Lung (tissue), 12 donors: ENCODE data around the gene EN1. TPM values are rescaled to one million over a fixed set of nuclear protein-coding genes. Genes with fewer than 3 reads are reported as not detected.

Experiments used
- ATAC-seq: fragments of 200-7000 bp; cut with Tn5 transposase; one replicate; pipeline ENCODE4 v1.9.1; 2020; ENCODE audit warnings: moderate number of reproducible peaks; ENCODE audit not compliant: insufficient read depth, low FRiP score
- DNase-seq, 3 donors: peaks; one replicate each; pipeline ENCODE4 v3.0.0-alpha.2; 2013 to 2017
- H3K27ac ChIP-seq, 2 donors: one replicate each; pipeline ENCODE4 v1.5.1; 2013; ENCODE audit warnings: mild to moderate bottlenecking in 2 of 2, moderate library complexity in 2 of 2, control low read depth in 1 of 2, inconsistent platforms in 1 of 2, low read depth in 1 of 2, low read length in 1 of 2
- H3K27me3 ChIP-seq, 3 donors: one replicate each; pipeline ENCODE4 v1.5.1; 2013; ENCODE audit warnings: low read length in 2 of 3; ENCODE audit not compliant: control insufficient read depth in 3 of 3, insufficient read depth in 3 of 3
- H3K36me3 ChIP-seq, 4 donors: one replicate each; pipeline ENCODE4 v1.5.1; 2013; ENCODE audit warnings: low read length in 4 of 4, mild to moderate bottlenecking in 1 of 4, moderate library complexity in 1 of 4; ENCODE audit not compliant: control insufficient read depth in 4 of 4, insufficient read depth in 4 of 4
- H3K4me1 ChIP-seq, 5 donors: one replicate each; pipeline ENCODE4 v1.5.1; 2013; ENCODE audit warnings: low read length in 5 of 5, mild to moderate bottlenecking in 2 of 5, moderate library complexity in 1 of 5; ENCODE audit not compliant: control insufficient read depth in 5 of 5, insufficient read depth in 5 of 5
- H3K4me3 ChIP-seq: one replicate; pipeline ENCODE4 v1.5.1; 2013; ENCODE audit warnings: mild to moderate bottlenecking, control low read depth, moderate library complexity
- H3K9ac ChIP-seq, 2 donors: one replicate each; pipeline ENCODE4 v1.5.1; 2013; ENCODE audit warnings: low read length in 2 of 2, control low read depth in 1 of 2; ENCODE audit not compliant: insufficient read depth in 1 of 2
- H3K9me3 ChIP-seq, 4 donors: one replicate each; pipeline ENCODE4 v1.5.1; 2013; ENCODE audit warnings: low read length in 3 of 4, mild to moderate bottlenecking in 1 of 4, moderate library complexity in 1 of 4; ENCODE audit not compliant: control insufficient read depth in 4 of 4, insufficient read depth in 3 of 4
- CTCF ChIP-seq: IDR thresholded peaks from 2 replicates; pipeline ENCODE4 v1.5.1; 2012; ENCODE audit warnings: mild to moderate bottlenecking; ENCODE audit errors: control extremely low read depth, extremely low read depth
- WGBS, 2 donors: extraction: QIAGEN DNeasy Blood & Tissue Kit; methylation state at CpG; one replicate each; pipeline ENCODE4 v1.1.7; 2013; 5-methylcytosine and 5-hydroxymethylcytosine counted together
- polyA plus RNA-seq, 2 donors: library from polyadenylated mRNA; stranded (reverse); fragments of 200-250 nt; gene quantifications; one replicate each; pipeline ENCODE4 v1.2.1, GENCODE V29; 2013
- total RNA-seq, 2 donors: library from RNA; depleted of rRNA in 1 of 2; stranded (reverse); fragments of >200 nt in 1 of 2; gene quantifications; one replicate each; pipeline ENCODE4 v1.2.1, GENCODE V29; 2014 to 2021
- donor health status: control.
- donor health status: control.
- donor health status: Bipolar disorder and iron deficiency.
- donor health status: healthy.
- donor health status: DM: yes; HTN: yes; CAD: no.

The EN1 gene
- total and polyA plus RNA-seq, 4 donors, result not detected

GRCh38 chr2:118843483-118844132 is 3.8 kb downstream of the EN1 start:
- Histone ChIP-seq H3K4me1 (peaks cover 0 to 20% (median 2%) of the 10 kb centered on the region in 5 donors), H3K9me3 (peaks cover 0 to 18% (median 0%) of the 10 kb centered on the region in 4 donors), H3K9ac (no peak overlapping the region), H3K4me3 (no peak overlapping the region), H3K36me3 (no peaks in the 10 kb centered on the region), H3K27me3 (peaks cover 18 to 86% (median 85%) of the 10 kb centered on the region in 3 donors), H3K27ac (no peak overlapping the region)
- no peak for DNase-seq
- no peak for TF ChIP-seq CTCF
- 6 to 11% methylated on average over 10 of the region's 10 CpGs for WGBS, 2 donors
- ATAC-seq, result no peak

GRCh38 chr2:118842661-118843482 is 4.6 kb downstream of the EN1 start:
- no peak for TF ChIP-seq CTCF
- ATAC-seq, result no peak
- no peak overlapping the region for H3K27ac ChIP-seq
- no peaks in the 10 kb centered on the region for H3K36me3 ChIP-seq
- no peak overlapping the region for H3K4me3 ChIP-seq
- peaks cover 0 to 16% (median 0%) of the 10 kb centered on the region in 4 donors for H3K9me3 ChIP-seq
- H3K27me3 ChIP-seq, result peaks cover 16 to 86% (median 85%) of the 10 kb centered on the region in 3 donors
- peak; percentile 57 to 63 (median 58) for DNase-seq
- H3K9ac ChIP-seq, result no peak overlapping the region
- WGBS, 2 donors, result 4 to 5% methylated on average over 54 to 60 of the region's 60 CpGs
- peaks cover 0 to 20% (median 2%) of the 10 kb centered on the region in 5 donors for H3K4me1 ChIP-seq

- H3K9me3 ChIP-seq, result peaks cover 0 to 19% (median 0%) of the 10 kb centered on the region in 4 donors
- no peak overlapping the region for H3K27ac ChIP-seq
- no peak overlapping the region for H3K9ac ChIP-seq
- ATAC-seq (no peak), DNase-seq (peak in 2 of 3 donors; percentile 31 to 64)
- H3K4me1 ChIP-seq, result peaks cover 0 to 19% (median 2%) of the 10 kb centered on the region in 5 donors
- TF ChIP-seq CTCF, result no peak
- H3K27me3 ChIP-seq, result peaks cover 20 to 90% (median 87%) of the 10 kb centered on the region in 3 donors
- H3K4me3 ChIP-seq, result no peak overlapping the region
- 5 to 9% methylated on average over 47 of the region's 47 CpGs for WGBS, 2 donors
- H3K36me3 ChIP-seq, result no peaks in the 10 kb centered on the region
These were observed 5.5 kb downstream of the EN1 start for GRCh38 chr2:118841828-118842461.
